Aorta (tissue), 5 donors: ENCODE data around the gene CREB3L2. TPM values are rescaled to one million over a fixed set of nuclear protein-coding genes. Genes with fewer than 3 reads are reported as not detected.

Experiments used
- ATAC-seq: fragments of 200-7000 bp; cut with Tn5 transposase; one replicate; pipeline ENCODE4 v1.9.1; 2022; ENCODE audit warnings: moderate library complexity; ENCODE audit not compliant: low FRiP score
- DNase-seq, 2 donors: peaks; one replicate each; pipeline ENCODE4 v3.0.0-alpha.2; 2020
- H3K27ac ChIP-seq, 2 donors: one replicate each; pipeline ENCODE4 v1.5.1; 2013; ENCODE audit warnings: low read length in 2 of 2, mild to moderate bottlenecking in 2 of 2, moderate library complexity in 2 of 2, control low read depth in 1 of 2, inconsistent platforms in 1 of 2, low read depth in 1 of 2
- H3K27me3 ChIP-seq, 2 donors: one replicate each; pipeline ENCODE4 v1.6.1; 2013; ENCODE audit warnings: control low read depth in 1 of 2, low read length in 1 of 2, mild to moderate bottlenecking in 1 of 2, moderate library complexity in 1 of 2; ENCODE audit not compliant: insufficient read depth in 2 of 2, control insufficient read depth in 1 of 2
- H3K36me3 ChIP-seq, 2 donors: one replicate each; pipeline ENCODE4 v1.6.1; 2013; ENCODE audit warnings: control low read depth in 1 of 2, low read length in 1 of 2, mild to moderate bottlenecking in 1 of 2; ENCODE audit not compliant: insufficient read depth in 2 of 2, control insufficient read depth in 1 of 2
- H3K4me1 ChIP-seq, 2 donors: one replicate each; pipeline ENCODE4 v1.6.1; 2013; ENCODE audit warnings: low read length in 2 of 2, control low read depth in 1 of 2, mild to moderate bottlenecking in 1 of 2, moderate library complexity in 1 of 2; ENCODE audit not compliant: insufficient read depth in 2 of 2, control insufficient read depth in 1 of 2
- H3K4me3 ChIP-seq, 2 donors: one replicate each; pipeline ENCODE4 v1.5.1; 2013; ENCODE audit warnings: low read length in 2 of 2, control low read depth in 1 of 2, mild to moderate bottlenecking in 1 of 2
- H3K9me3 ChIP-seq: one replicate; pipeline ENCODE4 v1.6.1; 2013; ENCODE audit warnings: mild to moderate bottlenecking, low read length; ENCODE audit not compliant: control insufficient read depth
- WGBS, 2 donors: extraction: QIAGEN DNeasy Blood & Tissue Kit; methylation state at CpG; one replicate each; pipeline ENCODE4 v1.1.7; 2013; 5-methylcytosine and 5-hydroxymethylcytosine counted together
- intact Hi-C, 2 donors: fragments of 100-400 bp; cut with DNase I; formaldehyde crosslinking; loops; one replicate each; pipeline versions ENCODE4 v1.14.2 to v1.15.0; 2022
- polyA plus RNA-seq, 2 donors: library from polyadenylated mRNA; stranded (reverse); fragments of 200-250 nt; gene quantifications; one replicate each; pipeline ENCODE4 v1.2.3, GENCODE V29; 2013
- total RNA-seq, 2 donors: library from RNA; stranded (reverse); fragmentation: NEBNext Ultra II Directional; extraction: Animal tissue kit (Norgen Biotek cat#: 25700); gene quantifications; one replicate each; pipeline ENCODE4 v1.2.1, GENCODE V29; 2021
- donor health status: healthy with polysubstance abuse.
- donor health status: Bipolar disorder and iron deficiency.
- donor health status: DM: no; HTN: no; CAD: no.
- donor health status: DM: no; HTN: no; CAD: no.
- donor health status: DM: yes; HTN: yes; CAD: no.

The CREB3L2 gene
- total and polyA plus RNA-seq, 4 donors = 10.6 to 165 (median 73.7) TPM

DNA sequence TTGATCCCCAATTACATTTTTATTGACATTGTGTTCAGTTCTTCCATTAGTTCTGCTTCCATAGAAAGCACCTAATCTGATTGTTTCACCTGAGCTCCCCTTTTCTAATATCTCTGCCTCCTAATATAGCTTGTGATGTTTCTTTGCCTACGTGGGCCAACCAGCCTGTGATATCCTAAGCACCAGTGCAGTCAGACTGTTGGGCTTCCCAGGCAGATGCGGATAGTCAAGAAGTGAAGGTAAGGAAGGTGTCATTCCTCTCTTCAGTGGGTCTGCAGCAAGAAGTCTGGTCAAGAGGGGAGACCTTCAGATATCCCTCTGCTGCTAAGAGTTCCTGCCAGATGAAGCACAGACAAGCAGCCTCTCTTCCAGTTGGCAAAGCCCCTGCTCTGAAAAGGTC is 138.9 kb downstream of the CREB3L2 start:
- 73 to 76% methylated on average over 2 of the region's 2 CpGs for WGBS, 2 donors
- no peak for ATAC-seq
- Histone ChIP-seq H3K4me1 (no peaks in the 10 kb centered on the region), H3K27me3 (no peaks in the 10 kb centered on the region), H3K36me3 (peaks cover 11 to 19% of the 10 kb centered on the region in 2 donors), H3K27ac (peak overlapping the region in 1 of 2 donors; percentile 57), H3K9me3 (no peaks in the 10 kb centered on the region), H3K4me3 (no peak overlapping the region)
- DNase-seq = no peak
- intact Hi-C loops = no loop called here

DNA sequence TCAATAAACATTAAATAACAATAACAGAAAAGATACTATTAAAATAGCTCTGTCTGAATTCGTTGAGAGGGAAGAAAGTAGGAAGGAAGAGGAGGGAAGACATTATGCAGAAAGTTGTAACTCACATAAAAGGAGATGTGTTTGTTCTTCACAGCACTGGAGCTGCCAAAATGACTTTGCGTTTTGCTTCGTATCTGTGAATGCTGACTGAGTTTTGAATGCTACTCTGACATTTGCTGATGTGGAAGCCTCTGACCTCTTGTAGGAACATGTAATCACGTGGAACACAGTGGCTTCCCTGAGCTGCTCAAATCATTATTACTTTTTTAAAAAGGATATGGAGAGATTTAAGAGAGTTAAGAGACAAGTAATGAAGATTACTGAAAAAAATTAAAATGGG is 139.5 kb downstream of the CREB3L2 start:
- Histone ChIP-seq H3K27ac (no peak overlapping the region), H3K4me3 (no peak overlapping the region), H3K9me3 (no peaks in the 10 kb centered on the region), H3K36me3 (peaks cover 10 to 17% of the 10 kb centered on the region in 2 donors), H3K4me1 (no peaks in the 10 kb centered on the region), H3K27me3 (no peaks in the 10 kb centered on the region)
- DNase-seq = no peak
- WGBS, 2 donors = 44 to 49% methylated on average over 4 of the region's 4 CpGs
- intact Hi-C loops = no loop called here
- no peak for ATAC-seq

DNA sequence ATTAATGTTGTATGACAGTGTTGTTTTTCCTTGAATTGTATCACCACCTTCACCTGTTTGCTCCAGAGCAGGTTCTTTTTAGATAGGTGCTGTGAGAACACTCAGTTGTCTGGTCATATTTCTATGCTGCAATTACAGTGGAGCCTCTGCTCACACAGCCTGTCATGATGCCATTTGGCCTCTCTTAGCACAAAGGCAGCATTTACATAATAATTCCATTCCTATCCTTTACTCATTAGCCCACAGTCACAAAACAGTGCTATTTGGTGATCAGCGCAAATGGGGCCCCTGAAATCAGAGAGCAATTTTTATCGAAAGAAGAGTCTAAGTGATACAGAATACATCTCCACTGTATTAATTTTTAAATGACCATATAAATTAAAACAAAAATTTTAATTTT is 141.3 kb downstream of the CREB3L2 start:
- DNase-seq (no peak), ATAC-seq (no peak)
- intact Hi-C loops = no loop called here
- Histone ChIP-seq H3K9me3 (no peaks in the 10 kb centered on the region), H3K4me1 (no peaks in the 10 kb centered on the region), H3K4me3 (no peak overlapping the region), H3K27me3 (no peaks in the 10 kb centered on the region), H3K36me3 (peaks cover 8 to 14% of the 10 kb centered on the region in 2 donors), H3K27ac (no peak overlapping the region)
- 99 to 100% methylated on average over 2 of the region's 2 CpGs for WGBS, 2 donors

DNA sequence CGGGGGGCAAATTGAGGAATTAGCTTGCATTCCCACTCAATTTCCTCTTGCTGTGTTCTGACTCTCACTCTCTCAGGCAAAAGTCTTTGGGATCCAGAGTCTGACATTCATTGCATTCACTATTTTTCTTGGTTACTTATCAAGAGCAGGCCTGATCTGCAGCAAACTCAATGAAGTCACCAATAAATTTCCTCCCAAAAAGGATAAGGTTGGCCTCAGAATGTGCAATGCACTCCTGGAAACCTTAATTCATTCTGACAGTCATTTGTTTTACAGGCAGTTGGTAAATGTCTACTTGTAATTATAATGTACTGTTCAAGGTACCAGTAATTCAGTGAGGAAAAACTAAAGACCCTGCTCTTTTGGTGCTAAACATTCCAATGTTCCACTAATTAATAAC is 148.8 kb downstream of the CREB3L2 start:
- H3K4me1 ChIP-seq = no peaks in the 10 kb centered on the region
- intact Hi-C loops = no loop called here
- no peaks in the 10 kb centered on the region for H3K27me3 ChIP-seq
- DNase-seq (no peak), ATAC-seq (no peak)
- WGBS, 2 donors = 93 to 94% methylated on average over 1 of the region's 1 CpG
- H3K27ac ChIP-seq = no peak overlapping the region
- H3K4me3 ChIP-seq = no peak overlapping the region
- no peaks in the 10 kb centered on the region for H3K9me3 ChIP-seq
- peaks cover 0 to 12% of the 10 kb centered on the region in 2 donors for H3K36me3 ChIP-seq

DNA sequence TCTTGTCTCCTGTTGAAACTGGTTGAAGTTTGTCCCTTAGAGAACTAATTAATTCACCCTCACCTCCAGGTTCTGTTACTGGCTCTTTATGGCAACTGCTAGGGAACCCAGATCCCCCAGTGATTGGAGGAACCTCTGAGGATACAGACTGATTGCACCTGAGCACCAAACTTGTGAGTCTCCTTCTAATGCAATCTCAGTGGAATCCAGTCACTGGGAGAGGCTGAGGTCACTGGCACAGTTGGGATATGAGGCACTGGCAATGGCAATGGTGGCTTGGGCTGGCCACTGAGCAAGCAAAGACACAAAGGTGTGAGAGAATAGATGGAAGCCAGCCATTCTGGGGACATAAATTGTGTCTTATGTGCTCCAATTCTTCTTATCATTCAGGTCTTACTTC is 149.8 kb downstream of the CREB3L2 start:
- intact Hi-C loops = no loop called here
- no peaks in the 10 kb centered on the region for H3K4me1 ChIP-seq
- H3K4me3 ChIP-seq = no peak overlapping the region
- DNase-seq (no peak), ATAC-seq (no peak)
- H3K9me3 ChIP-seq = no peaks in the 10 kb centered on the region
- no peaks in the 10 kb centered on the region for H3K27me3 ChIP-seq
- peaks cover 0 to 12% of the 10 kb centered on the region in 2 donors for H3K36me3 ChIP-seq
- no peak overlapping the region for H3K27ac ChIP-seq

DNA sequence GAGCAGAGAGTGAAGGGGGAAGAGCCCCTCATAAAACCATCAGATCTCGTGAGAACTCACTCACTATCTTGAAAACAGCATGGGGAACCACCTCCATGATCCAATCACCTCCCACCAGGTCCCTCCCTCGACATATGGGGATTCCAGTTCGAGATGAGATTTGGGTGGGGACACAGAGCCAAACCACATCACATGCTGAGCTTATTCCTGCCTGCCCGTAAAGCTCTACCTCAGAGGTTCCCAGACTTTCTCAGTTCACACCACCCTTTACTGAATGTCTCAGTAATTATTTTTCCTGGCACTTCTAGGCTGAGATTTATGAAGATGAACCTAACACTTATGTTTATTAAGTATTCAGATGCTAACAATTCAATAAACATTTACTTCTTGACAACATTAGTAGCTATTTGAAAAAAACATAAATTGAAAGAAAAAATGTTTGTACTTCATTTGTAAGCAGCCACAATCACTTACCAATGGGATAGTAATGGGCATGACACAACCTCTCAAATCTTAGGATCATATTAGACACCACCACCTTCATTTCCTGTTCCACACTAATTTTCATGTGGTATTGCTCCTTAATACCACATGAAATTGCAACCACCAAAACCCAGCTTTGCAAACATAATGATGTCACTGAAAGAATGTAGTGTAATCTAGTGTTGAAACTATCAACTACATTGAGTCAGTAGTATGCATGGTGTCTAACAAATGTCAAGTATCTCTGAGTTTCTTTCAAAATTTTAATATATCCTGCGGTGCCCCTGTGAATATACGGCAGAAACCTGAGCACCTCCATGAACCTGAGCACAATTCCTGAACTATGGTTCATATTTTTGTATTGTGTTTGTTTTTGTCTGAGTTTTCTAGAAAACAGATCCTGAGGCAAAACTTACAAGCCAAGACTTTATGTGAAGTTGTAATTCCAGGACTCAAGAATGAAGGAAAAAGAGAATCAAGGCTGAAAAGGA is 150.6 kb downstream of the CREB3L2 start:
- Histone ChIP-seq H3K4me1 (no peaks in the 10 kb centered on the region), H3K27ac (no peak overlapping the region), H3K4me3 (no peak overlapping the region), H3K9me3 (no peaks in the 10 kb centered on the region), H3K27me3 (no peaks in the 10 kb centered on the region), H3K36me3 (peaks cover 0 to 12% of the 10 kb centered on the region in 2 donors)
- ATAC-seq = no peak
- no peak for DNase-seq
- intact Hi-C loops = no loop called here
- 89 to 92% methylated on average over 6 of the region's 6 CpGs for WGBS, 2 donors

DNA sequence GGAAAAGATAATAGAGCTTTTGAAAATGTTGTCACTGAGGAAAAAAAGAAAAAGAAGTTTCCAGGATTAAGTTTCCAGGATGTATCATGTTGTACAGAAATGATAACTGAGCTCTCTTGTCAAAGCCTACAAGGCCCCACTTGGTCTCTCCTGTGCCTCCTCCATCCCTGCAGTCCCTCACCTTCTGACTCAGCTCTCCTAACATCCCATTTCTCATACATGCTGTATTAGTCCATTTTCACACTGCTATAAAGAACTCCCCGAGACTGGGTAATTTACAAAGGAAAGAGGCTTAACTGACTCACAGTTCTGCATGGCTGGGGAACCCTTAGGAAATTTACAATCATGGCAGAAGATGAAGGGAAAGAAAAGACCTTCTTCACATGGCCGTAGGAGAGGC is 151.3 kb downstream of the CREB3L2 start:
- H3K36me3 ChIP-seq = peaks cover 0 to 8% of the 10 kb centered on the region in 2 donors
- H3K4me3 ChIP-seq = no peak overlapping the region
- no peak overlapping the region for H3K27ac ChIP-seq
- ATAC-seq = no peak
- H3K9me3 ChIP-seq = no peaks in the 10 kb centered on the region
- no peaks in the 10 kb centered on the region for H3K27me3 ChIP-seq
- DNase-seq = no peak
- intact Hi-C loops = no loop called here
- 25 to 38% methylated on average over 2 of the region's 2 CpGs for WGBS, 2 donors
- no peaks in the 10 kb centered on the region for H3K4me1 ChIP-seq

DNA sequence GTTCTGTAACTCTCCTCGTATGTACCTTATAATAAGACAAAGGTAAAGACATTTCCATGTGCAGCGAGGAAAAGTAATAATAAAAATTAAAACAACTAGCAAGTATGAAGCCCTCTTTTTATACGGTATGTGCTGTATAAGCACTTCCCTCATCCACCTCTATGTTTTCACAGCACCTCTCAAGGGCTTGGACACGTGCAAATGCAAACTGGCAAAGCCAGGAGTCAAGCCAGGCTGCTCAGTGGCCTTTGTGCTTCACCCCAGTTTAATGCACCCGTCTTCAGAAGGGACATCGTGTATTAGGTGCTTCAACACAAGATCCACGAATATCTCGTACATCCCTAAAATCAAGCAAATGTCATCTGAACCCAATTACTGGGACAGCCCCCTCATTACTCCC is 153.8 kb downstream of the CREB3L2 start:
- 66 to 72% methylated on average over 8 of the region's 8 CpGs for WGBS, 2 donors
- H3K27ac ChIP-seq = no peak overlapping the region
- H3K36me3 ChIP-seq = peaks cover 0 to 6% of the 10 kb centered on the region in 2 donors
- no peak overlapping the region for H3K4me3 ChIP-seq
- ATAC-seq (no peak), DNase-seq (no peak)
- intact Hi-C loops = no loop called here
- no peaks in the 10 kb centered on the region for H3K9me3 ChIP-seq
- no peaks in the 10 kb centered on the region for H3K27me3 ChIP-seq
- H3K4me1 ChIP-seq = no peaks in the 10 kb centered on the region

DNA sequence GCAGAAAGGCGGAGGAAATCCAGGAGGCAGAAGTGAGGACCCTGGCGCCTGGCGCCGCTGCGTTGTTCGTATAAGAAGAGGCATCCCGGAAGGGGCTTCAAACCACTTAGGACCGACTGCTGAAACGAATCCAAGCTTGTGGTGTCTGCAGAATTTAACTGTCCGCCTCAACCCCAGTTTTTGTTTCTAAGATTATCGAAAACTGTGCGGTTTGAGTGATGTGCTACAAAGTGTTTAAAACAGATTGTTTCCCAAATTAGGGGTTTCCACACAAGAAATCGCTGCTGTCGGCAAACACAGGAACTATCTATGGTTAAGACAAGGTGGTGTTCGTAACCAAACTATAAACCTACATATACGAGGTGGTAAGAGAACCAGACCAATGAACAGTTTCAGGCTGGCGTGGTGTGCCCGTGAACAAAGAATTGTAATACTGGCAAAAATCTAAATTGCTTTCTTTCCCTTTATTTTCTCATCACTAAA is 154.3 kb downstream of the CREB3L2 start:
- peak; percentile 21 for ATAC-seq
- Histone ChIP-seq H3K9me3 (no peaks in the 10 kb centered on the region), H3K36me3 (peaks cover 0 to 6% of the 10 kb centered on the region in 2 donors), H3K27ac (peak overlapping the region in 1 of 2 donors; percentile 0), H3K27me3 (no peaks in the 10 kb centered on the region), H3K4me3 (no peak overlapping the region), H3K4me1 (no peaks in the 10 kb centered on the region)
- intact Hi-C loops = no loop called here
- no peak for DNase-seq
- 20 to 27% methylated on average over 18 of the region's 18 CpGs for WGBS, 2 donors
